SU-DHL-6 (cell line): ENCODE data around the gene KIF2A.

ENCODE experiments used
- EZH2phosphoT487 ChIP-seq: fragments of 200-600 bp; sonication (generic), shearing (Covaris generic); conservative IDR thresholded peaks from 2 replicates; pipeline ENCODE4 v1.6.1; 2018; ENCODE audit warnings: mild to moderate bottlenecking, antibody characterized with exemption, low read length, moderate library complexity, mixed read lengths
- TF ChIP-seq, protein P1 (sequence below): fragments of 200-600 bp; sonication (generic); IDR thresholded peaks from one replicate; pipeline ENCODE4 v1.5.1; 2017; ENCODE audit warnings: antibody characterized with exemption, mild to moderate bottlenecking, low read length, moderate library complexity; ENCODE audit not compliant: insufficient read depth, poor library complexity, severe bottlenecking

DNA sequence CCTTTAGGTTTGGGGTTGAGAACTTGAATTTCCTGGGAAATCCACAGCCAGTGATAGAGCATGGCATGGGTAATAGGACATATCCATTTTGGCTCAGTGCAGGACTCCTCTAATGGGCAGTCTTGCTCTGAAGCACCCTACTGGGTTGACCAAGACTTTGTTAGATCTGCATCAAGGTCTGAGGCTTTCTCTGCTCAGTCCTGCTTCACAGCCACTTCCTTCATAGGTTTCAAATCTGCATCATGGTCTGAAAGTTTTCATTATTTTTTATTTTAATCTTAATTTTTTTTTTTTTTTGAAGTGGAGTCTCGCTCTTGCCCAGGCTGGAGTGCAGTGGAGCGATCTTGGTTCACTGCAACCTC lies 36.5 kb downstream of the KIF2A start:
- TF ChIP-seq, protein P1, sequence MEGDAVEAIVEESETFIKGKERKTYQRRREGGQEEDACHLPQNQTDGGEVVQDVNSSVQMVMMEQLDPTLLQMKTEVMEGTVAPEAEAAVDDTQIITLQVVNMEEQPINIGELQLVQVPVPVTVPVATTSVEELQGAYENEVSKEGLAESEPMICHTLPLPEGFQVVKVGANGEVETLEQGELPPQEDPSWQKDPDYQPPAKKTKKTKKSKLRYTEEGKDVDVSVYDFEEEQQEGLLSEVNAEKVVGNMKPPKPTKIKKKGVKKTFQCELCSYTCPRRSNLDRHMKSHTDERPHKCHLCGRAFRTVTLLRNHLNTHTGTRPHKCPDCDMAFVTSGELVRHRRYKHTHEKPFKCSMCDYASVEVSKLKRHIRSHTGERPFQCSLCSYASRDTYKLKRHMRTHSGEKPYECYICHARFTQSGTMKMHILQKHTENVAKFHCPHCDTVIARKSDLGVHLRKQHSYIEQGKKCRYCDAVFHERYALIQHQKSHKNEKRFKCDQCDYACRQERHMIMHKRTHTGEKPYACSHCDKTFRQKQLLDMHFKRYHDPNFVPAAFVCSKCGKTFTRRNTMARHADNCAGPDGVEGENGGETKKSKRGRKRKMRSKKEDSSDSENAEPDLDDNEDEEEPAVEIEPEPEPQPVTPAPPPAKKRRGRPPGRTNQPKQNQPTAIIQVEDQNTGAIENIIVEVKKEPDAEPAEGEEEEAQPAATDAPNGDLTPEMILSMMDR, result no peak
- no peak for TF ChIP-seq EZH2phosphoT487
